ENCODE measurements around the gene ITCH. TPM values are rescaled to one million over a fixed set of nuclear protein-coding genes. Genes with fewer than 3 reads are reported as not detected.

The ITCH gene
- total RNA-seq, 1 experiment from 2014 or later: 78.8 TPM

DNA sequence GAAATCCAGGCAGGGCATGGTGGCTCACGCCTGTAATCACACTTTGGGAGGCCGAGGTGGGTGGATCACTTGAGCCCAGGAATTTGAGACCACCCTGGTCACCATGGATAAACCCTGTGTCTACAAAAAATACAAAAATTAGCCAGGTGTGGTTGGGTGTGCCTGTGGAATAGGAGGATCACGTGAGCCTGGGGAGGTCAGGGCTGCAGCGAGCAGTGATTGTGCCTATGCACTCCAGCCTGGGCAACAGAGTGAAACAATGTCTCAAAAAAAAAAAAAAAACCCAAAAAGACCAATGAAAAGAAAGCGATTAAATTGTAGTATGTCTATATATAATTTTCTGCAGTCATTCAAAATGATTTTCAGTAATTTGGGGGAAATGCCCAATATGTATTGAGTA is 70.3 kb downstream of the ITCH start (continued):
- TF ChIP-seq, protein P1, sequence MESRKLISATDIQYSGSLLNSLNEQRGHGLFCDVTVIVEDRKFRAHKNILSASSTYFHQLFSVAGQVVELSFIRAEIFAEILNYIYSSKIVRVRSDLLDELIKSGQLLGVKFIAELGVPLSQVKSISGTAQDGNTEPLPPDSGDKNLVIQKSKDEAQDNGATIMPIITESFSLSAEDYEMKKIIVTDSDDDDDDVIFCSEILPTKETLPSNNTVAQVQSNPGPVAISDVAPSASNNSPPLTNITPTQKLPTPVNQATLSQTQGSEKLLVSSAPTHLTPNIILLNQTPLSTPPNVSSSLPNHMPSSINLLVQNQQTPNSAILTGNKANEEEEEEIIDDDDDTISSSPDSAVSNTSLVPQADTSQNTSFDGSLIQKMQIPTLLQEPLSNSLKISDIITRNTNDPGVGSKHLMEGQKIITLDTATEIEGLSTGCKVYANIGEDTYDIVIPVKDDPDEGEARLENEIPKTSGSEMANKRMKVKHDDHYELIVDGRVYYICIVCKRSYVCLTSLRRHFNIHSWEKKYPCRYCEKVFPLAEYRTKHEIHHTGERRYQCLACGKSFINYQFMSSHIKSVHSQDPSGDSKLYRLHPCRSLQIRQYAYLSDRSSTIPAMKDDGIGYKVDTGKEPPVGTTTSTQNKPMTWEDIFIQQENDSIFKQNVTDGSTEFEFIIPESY (IDR thresholded peaks at IDR 0.05; ENCODE audit: extremely low read depth, insufficient replicate concordance, low read length): no peak
- TF ChIP-seq EZH2 (IDR thresholded peaks at IDR 0.05) (no peak), TCF7L2 (IDR thresholded peaks at IDR 0.05; ENCODE audit: borderline replicate concordance, extremely low read depth, insufficient read depth, insufficient read length) (no peak), CBX3 (IDR thresholded peaks at IDR 0.05; ENCODE audit: low read depth) (no peak)

DNA sequence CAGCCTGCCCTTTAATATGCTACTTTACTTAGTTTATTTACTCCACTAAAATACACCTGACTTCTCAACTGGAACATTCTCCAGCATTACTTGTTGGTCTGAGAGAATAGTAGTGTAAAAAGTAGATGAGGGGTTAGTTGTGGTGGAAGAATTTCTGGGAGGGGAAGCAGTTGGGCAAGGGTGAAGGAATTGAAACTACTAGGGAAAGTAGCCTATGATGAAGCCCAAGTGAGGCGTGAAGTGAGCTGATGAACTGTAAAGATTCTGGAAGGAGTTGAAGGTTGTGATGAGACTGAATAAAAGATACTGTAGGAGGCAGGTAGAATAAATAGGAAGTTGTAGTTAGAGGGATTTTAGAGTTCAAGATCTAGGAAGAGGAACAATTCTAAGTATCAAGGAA is 72.5 kb downstream of the ITCH start:
- Histone ChIP-seq H2AFZ (ENCODE audit: low read depth, low read length, poor library complexity, severe bottlenecking) (no peak overlapping the region), H3K36me3 (ENCODE audit: control insufficient read depth in 1 of 2, insufficient read depth in 2 of 2, low read length in 2 of 2) (peaks cover 11 to 15% of the 10 kb centered on the region in 2 experiments; a peak in 3 of 4 replicates), H3K4me2 (ENCODE audit: low read length) (no peak overlapping the region), H3K4me1 (ENCODE audit: control insufficient read depth in 1 of 2, insufficient read depth in 2 of 2, low read length in 2 of 2) (no peaks in the 10 kb centered on the region), H3K9me2 (ENCODE audit: insufficient read depth) (no peaks in the 10 kb centered on the region), H3K27me3 (ENCODE audit: insufficient read depth, low read length) (no peaks in the 10 kb centered on the region), H3K4me3 (replicated peaks in 1 of 2; ENCODE audit: low read depth in 1 of 2, low read length in 2 of 2) (no peak overlapping the region), H3K9ac (ENCODE audit: low read length) (no peak overlapping the region), H3K9me3 (ENCODE audit: control insufficient read depth in 1 of 2, insufficient read depth in 1 of 2, low read depth in 1 of 2, low read length in 2 of 2) (no peaks in the 10 kb centered on the region), H4K20me1 (ENCODE audit: insufficient read depth) (no peaks in the 10 kb centered on the region), H3K79me2 (ENCODE audit: insufficient read depth, low read length) (peaks cover 30% of the 10 kb centered on the region), H3K27ac (ENCODE audit: low read depth, low read length) (no peak overlapping the region)
- POLR2A ChIA-PET: no interaction called here
- no TSS peak for BruUV-seq (replicated peaks)
- no peak for DNase-seq (ENCODE audit: low read depth, low spot score)
- CTCF ChIA-PET: interaction anchor here (1.0 kb wide), 1 partner anchor 123 kb away, joined by 3 read pairs; no protein-coding TSS in a partner anchor
- RAD21 ChIA-PET (ENCODE audit: low non-redundant PET in 1 of 2, low total read pairs in 2 of 2, uncharacterized antibody in 2 of 2, unreplicated experiment in 2 of 2): no interaction called here
- TF ChIP-seq, protein P2, sequence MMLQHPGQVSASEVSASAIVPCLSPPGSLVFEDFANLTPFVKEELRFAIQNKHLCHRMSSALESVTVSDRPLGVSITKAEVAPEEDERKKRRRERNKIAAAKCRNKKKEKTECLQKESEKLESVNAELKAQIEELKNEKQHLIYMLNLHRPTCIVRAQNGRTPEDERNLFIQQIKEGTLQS (IDR thresholded peaks at IDR 0.05): no peak
- TF ChIP-seq RAD21 (IDR thresholded peaks at IDR 0.05; ENCODE audit: low read depth) (no peak), ZFX (IDR thresholded peaks at IDR 0.05) (no peak), ELF1 (IDR thresholded peaks at IDR 0.05; ENCODE audit: borderline replicate concordance, low read depth) (no peak)
- ATAC-seq: no peak
- intact Hi-C loops (cut with micrococcal nuclease): no loop called here
